B cell (primary cell): ENCODE data around the gene RPTOR. TPM values are rescaled to one million over a fixed set of nuclear protein-coding genes. Genes with fewer than 3 reads are reported as not detected.

Experiments used
- ATAC-seq: fragments of 200-7000 bp; cut with Tn5 transposase; one replicate; pipeline ENCODE4 v1.10.0; 2021; ENCODE audit warnings: low read depth, mild to moderate bottlenecking, moderate number of reproducible peaks, moderate library complexity
- CTCF ChIA-PET: fragments of 350-600 bp; sonication (Branson Sonifier 250); formaldehyde crosslinking; loops from one replicate; lab custom pipeline; 2021; ENCODE audit warnings: antibody characterized with exemption, inconsistent platforms; lab: Charles Lee
- POLR2A ChIA-PET: fragments of 350-600 bp; sonication (Branson Sonifier 250); formaldehyde crosslinking; loops from one replicate; lab custom pipeline; 2021; ENCODE audit warnings: antibody characterized with exemption; lab: Charles Lee
- DNase-seq: peaks from one replicate; pipeline ENCODE4 v3.0.0; 2013
- H2AFZ ChIP-seq: 2 replicates; pipeline ENCODE4 v1.6.1; 2012; ENCODE audit warnings: mild to moderate bottlenecking, low read depth, low read length; ENCODE audit not compliant: insufficient read depth, poor library complexity, severe bottlenecking
- H3K27ac ChIP-seq, 2 donors: 1 replicate in 1 of 2; 2 replicates in 1 of 2; pipeline ENCODE4 v1.5.1; 2012 to 2013; ENCODE audit warnings: low read length in 2 of 2, mild to moderate bottlenecking in 2 of 2, moderate library complexity in 1 of 2
- H3K27me3 ChIP-seq, 4 experiments: fragments of 200-600 bp in 1 of 4; sonication (generic) in 1 of 4; replicated peaks in 1 of 4; 1 replicate in 2 of 4; 2 replicates in 2 of 4; pipeline versions ENCODE4 v1.6.1 to v1.7.0; 2013 to 2016; ENCODE audit warnings: low read length in 3 of 4, mild to moderate bottlenecking in 2 of 4, mixed read lengths in 1 of 4, moderate library complexity in 1 of 4; ENCODE audit not compliant: insufficient read depth in 4 of 4, control insufficient read depth in 3 of 4; ENCODE audit errors: control extremely low read depth in 1 of 4
- H3K36me3 ChIP-seq, 2 experiments: replicated peaks in 1 of 2; 1 replicate in 1 of 2; 2 replicates in 1 of 2; pipeline versions ENCODE4 v1.6.1 to v1.7.1; 2013; ENCODE audit warnings: low read length in 1 of 2; ENCODE audit not compliant: insufficient read depth in 2 of 2, control insufficient read depth in 1 of 2; ENCODE audit errors: control extremely low read depth in 1 of 2, extremely low read depth in 1 of 2
- H3K4me1 ChIP-seq, 2 donors: fragments of 200-600 bp in 1 of 2; sonication (generic) in 1 of 2; 1 replicate in 1 of 2; 2 replicates in 1 of 2; pipeline versions ENCODE4 v1.5.1 to v1.6.1; 2013 to 2017; ENCODE audit warnings: low read length in 2 of 2; ENCODE audit not compliant: control insufficient read depth in 2 of 2, insufficient read depth in 2 of 2
- H3K4me2 ChIP-seq: replicated peaks from 2 replicates; pipeline ENCODE3; 2012; ENCODE audit warnings: mild to moderate bottlenecking, low read depth, low read length; ENCODE audit not compliant: poor library complexity, severe bottlenecking
- H3K4me3 ChIP-seq, 5 experiments: fragments of 200-600 bp in 1 of 5; sonication (generic) in 1 of 5; 1 replicate in 3 of 5; 2 replicates in 2 of 5; pipeline versions ENCODE4 v1.5.1 to v1.7.0; 2011 to 2016; ENCODE audit warnings: low read length in 4 of 5, mild to moderate bottlenecking in 4 of 5, low read depth in 2 of 5, control low read depth in 1 of 5, moderate library complexity in 1 of 5; ENCODE audit not compliant: insufficient read depth in 1 of 5; ENCODE audit errors: control extremely low read depth in 1 of 5, extremely low read depth in 1 of 5
- H3K79me2 ChIP-seq: fragments of 200-600 bp; sonication (generic); one replicate; pipeline ENCODE4 v1.6.0; 2016; ENCODE audit warnings: low read length; ENCODE audit not compliant: control insufficient read depth, insufficient read depth
- H3K9ac ChIP-seq: fragments of 200-600 bp; sonication (generic); 2 replicates; pipeline ENCODE4 v1.6.1; 2017; ENCODE audit warnings: mild to moderate bottlenecking, low read length, moderate library complexity
- H3K9me3 ChIP-seq, 3 donors: one replicate each; pipeline versions ENCODE4 v1.6.1 to v1.7.1; 2013; ENCODE audit warnings: low read length in 2 of 3; ENCODE audit not compliant: control insufficient read depth in 2 of 3, insufficient read depth in 1 of 3; ENCODE audit errors: control extremely low read depth in 1 of 3
- H4K20me1 ChIP-seq: 2 replicates; pipeline ENCODE4 v1.6.0; 2012; ENCODE audit warnings: mild to moderate bottlenecking, low read length; ENCODE audit not compliant: insufficient read depth, control insufficient read depth, poor library complexity, severe bottlenecking
- H3K27ac Mint-ChIP-seq: one replicate; pipeline ENCODE4 v1.8.0; 2021; ENCODE audit warnings: mixed read lengths
- H3K27me3 Mint-ChIP-seq: one replicate; pipeline ENCODE4 v1.8.0; 2021; ENCODE audit warnings: mixed read lengths
- H3K4me1 Mint-ChIP-seq: one replicate; pipeline ENCODE4 v1.8.0; 2021; ENCODE audit warnings: mixed read lengths
- H3K4me3 Mint-ChIP-seq: one replicate; pipeline ENCODE4 v1.8.0; 2021; ENCODE audit warnings: mixed read lengths
- H3K9me3 Mint-ChIP-seq: one replicate; pipeline ENCODE4 v1.8.0; 2022; ENCODE audit warnings: mixed read lengths; ENCODE audit not compliant: insufficient read depth
- EZH2 ChIP-seq: IDR thresholded peaks from 2 replicates; pipeline ENCODE4 v1.6.1; 2012; ENCODE audit warnings: borderline replicate concordance, low read depth, mild to moderate bottlenecking, moderate library complexity, low read length; ENCODE audit not compliant: insufficient read depth, poor library complexity, severe bottlenecking
- WGBS: methylation state at CpG from one replicate; pipeline ENCODE4 v1.1.5; 2013; ENCODE audit warnings: missing lambda C conversion rate; ENCODE audit not compliant: insufficient coverage; 5-methylcytosine and 5-hydroxymethylcytosine counted together
- intact Hi-C: fragments of 100-400 bp; cut with micrococcal nuclease; formaldehyde crosslinking; loops from one replicate; pipeline ENCODE4 v1.10.0; 2022
- polyA plus RNA-seq: library from polyadenylated mRNA; depleted of rRNA; stranded (reverse); fragments of >200 nt; gene quantifications from 2 replicates; pipeline ENCODE4 v1.2.3, GENCODE V29; 2012
- total RNA-seq, 2 donors: library from RNA; stranded (reverse); fragments of 120-200 nt in 1 of 2; gene quantifications; 1 replicate in 1 of 2; 2 replicates in 1 of 2; pipeline versions ENCODE4 v1.2.3 to v1.2.4, GENCODE V29; 2013 to 2022
- TF ChIP-seq, protein P1 (sequence below): fragments of 200-600 bp; IDR thresholded peaks from one replicate; pipeline ENCODE4 v1.8.0; 2022; ENCODE audit warnings: antibody characterized with exemption, mild to moderate bottlenecking

Gene RPTOR
- total and polyA plus RNA-seq, 2 donors (not counting 1 experiment from before 2014, with no cell fraction given) = 13.4 to 58.8 TPM

DNA sequence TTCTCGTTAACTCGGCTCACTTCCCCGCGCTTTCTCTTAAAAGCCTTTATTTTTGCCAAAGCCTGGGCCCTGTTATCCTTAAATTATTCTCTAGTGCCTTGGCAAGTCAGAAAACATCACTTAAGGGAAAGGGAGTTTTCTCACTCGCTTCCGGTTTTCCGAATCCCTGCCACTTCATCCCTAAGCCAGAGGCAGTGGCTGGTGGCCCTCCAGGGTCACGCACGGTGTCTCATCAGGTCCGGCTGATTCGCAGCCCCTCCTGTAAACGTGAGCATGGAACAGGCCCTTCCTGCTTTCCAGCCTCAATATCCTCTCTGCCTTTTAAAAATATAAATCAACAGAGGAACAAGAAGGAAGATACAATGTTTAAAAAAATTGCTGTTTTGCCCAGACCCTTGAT is 304.5 kb downstream of the RPTOR start:
- no peak overlapping the region for H2AFZ ChIP-seq
- H3K27me3 ChIP-seq = no peaks in the 10 kb centered on the region
- ChIA-PET CTCF (no interaction called here), POLR2A (no interaction called here)
- no peaks in the 10 kb centered on the region for H3K9me3 ChIP-seq
- TF ChIP-seq EZH2 = no peak
- TF ChIP-seq, protein P1, sequence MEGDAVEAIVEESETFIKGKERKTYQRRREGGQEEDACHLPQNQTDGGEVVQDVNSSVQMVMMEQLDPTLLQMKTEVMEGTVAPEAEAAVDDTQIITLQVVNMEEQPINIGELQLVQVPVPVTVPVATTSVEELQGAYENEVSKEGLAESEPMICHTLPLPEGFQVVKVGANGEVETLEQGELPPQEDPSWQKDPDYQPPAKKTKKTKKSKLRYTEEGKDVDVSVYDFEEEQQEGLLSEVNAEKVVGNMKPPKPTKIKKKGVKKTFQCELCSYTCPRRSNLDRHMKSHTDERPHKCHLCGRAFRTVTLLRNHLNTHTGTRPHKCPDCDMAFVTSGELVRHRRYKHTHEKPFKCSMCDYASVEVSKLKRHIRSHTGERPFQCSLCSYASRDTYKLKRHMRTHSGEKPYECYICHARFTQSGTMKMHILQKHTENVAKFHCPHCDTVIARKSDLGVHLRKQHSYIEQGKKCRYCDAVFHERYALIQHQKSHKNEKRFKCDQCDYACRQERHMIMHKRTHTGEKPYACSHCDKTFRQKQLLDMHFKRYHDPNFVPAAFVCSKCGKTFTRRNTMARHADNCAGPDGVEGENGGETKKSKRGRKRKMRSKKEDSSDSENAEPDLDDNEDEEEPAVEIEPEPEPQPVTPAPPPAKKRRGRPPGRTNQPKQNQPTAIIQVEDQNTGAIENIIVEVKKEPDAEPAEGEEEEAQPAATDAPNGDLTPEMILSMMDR = no peak
- peaks cover 35 to 38% of the 10 kb centered on the region in 2 donors for H3K4me1 ChIP-seq
- H3K9me3 Mint-ChIP-seq = no peaks in the 10 kb centered on the region
- no peak overlapping the region for H3K4me3 ChIP-seq
- no peak overlapping the region for H3K27ac Mint-ChIP-seq
- no peaks in the 10 kb centered on the region for H4K20me1 ChIP-seq
- H3K4me2 ChIP-seq = no peak overlapping the region
- no peak overlapping the region for H3K4me3 Mint-ChIP-seq
- no peaks in the 10 kb centered on the region for H3K27me3 Mint-ChIP-seq
- intact Hi-C loops = no loop called here
- H3K4me1 Mint-ChIP-seq = peaks cover 35% of the 10 kb centered on the region
- no peak overlapping the region for H3K27ac ChIP-seq
- DNase-seq (no peak), ATAC-seq (no peak)
- H3K9ac ChIP-seq = no peak overlapping the region
- 100% methylated on average over 7 of the region's 12 CpGs for WGBS
- no peaks in the 10 kb centered on the region for H3K79me2 ChIP-seq
- peaks cover 0 to 10% of the 10 kb centered on the region in 2 experiments for H3K36me3 ChIP-seq

DNA sequence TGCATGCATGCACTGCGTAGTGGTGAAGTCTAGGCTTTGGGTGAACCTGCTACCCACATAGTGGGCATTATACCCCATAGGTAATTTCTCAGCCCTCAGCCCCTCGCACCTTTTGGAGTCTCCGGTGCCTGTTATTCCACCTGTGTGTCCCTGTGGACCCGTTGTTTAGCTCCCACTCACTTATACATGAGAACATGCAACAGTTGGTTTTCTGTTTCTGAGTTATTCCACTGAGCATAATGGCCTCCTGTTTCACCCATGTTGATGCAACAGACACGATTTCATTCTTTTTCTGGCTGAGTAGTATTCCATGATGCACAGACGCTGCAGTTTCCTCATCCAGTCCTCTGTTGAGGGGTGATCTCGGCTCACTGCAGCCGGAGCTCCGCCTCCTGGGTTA is 305.5 kb downstream of the RPTOR start:
- DNase-seq (no peak), ATAC-seq (no peak)
- H3K79me2 ChIP-seq = no peaks in the 10 kb centered on the region
- H3K4me3 ChIP-seq = no peak overlapping the region
- H3K4me1 ChIP-seq = peaks cover 29 to 34% of the 10 kb centered on the region in 2 donors
- Mint-ChIP-seq H3K4me3 (no peak overlapping the region), H3K4me1 (peaks cover 33% of the 10 kb centered on the region), H3K27me3 (no peaks in the 10 kb centered on the region), H3K9me3 (no peaks in the 10 kb centered on the region), H3K27ac (no peak overlapping the region)
- H3K27ac ChIP-seq = no peak overlapping the region
- H3K4me2 ChIP-seq = no peak overlapping the region
- 89% methylated on average over 8 of the region's 9 CpGs for WGBS
- ChIA-PET POLR2A (interaction anchor here (0.5 kb wide), 1 partner anchor 377 kb away, joined by 5 read pairs; no protein-coding TSS in a partner anchor), CTCF (no interaction called here)
- H2AFZ ChIP-seq = no peak overlapping the region
- intact Hi-C loops = no loop called here
- H3K9ac ChIP-seq = no peak overlapping the region
- H4K20me1 ChIP-seq = no peaks in the 10 kb centered on the region
- H3K36me3 ChIP-seq = peaks cover 0 to 10% of the 10 kb centered on the region in 2 experiments
- H3K9me3 ChIP-seq = no peaks in the 10 kb centered on the region
- no peaks in the 10 kb centered on the region for H3K27me3 ChIP-seq
- TF ChIP-seq, protein P1 = no peak
- no peak for TF ChIP-seq EZH2
